Mesendoderm (in vitro differentiated cells): Measurements from ENCODE around the gene GNA15.

ENCODE experiments used
- DNase-seq: peaks from one replicate; pipeline ENCODE4 v3.0.0; 2013
- H2AK5ac ChIP-seq: 2 replicates; pipeline ENCODE4 v1.6.1; 2013; ENCODE audit warnings: low read length, inconsistent platforms
- H2BK120ac ChIP-seq: 2 replicates; pipeline ENCODE4 v1.6.1; 2013; ENCODE audit warnings: low read depth, mild to moderate bottlenecking, low read length, moderate library complexity, mixed read lengths
- H2BK15ac ChIP-seq: replicated peaks from 2 replicates; pipeline ENCODE4 v1.6.1; 2013; ENCODE audit warnings: low read depth, mild to moderate bottlenecking, moderate library complexity
- H2BK5ac ChIP-seq: 2 replicates; pipeline ENCODE4 v1.6.1; 2013; ENCODE audit warnings: low read length, inconsistent platforms
- H3K18ac ChIP-seq: 2 replicates; pipeline ENCODE4 v1.6.1; 2013; ENCODE audit warnings: mild to moderate bottlenecking, low read length, mixed read lengths
- H3K23ac ChIP-seq: one replicate; pipeline ENCODE4 v1.6.1; 2013; ENCODE audit warnings: low read length
- H3K27ac ChIP-seq: 2 replicates; pipeline ENCODE4 v1.5.1; 2013; ENCODE audit warnings: low read depth, mild to moderate bottlenecking, inconsistent platforms, low read length, moderate library complexity
- H3K27me3 ChIP-seq: 2 replicates; pipeline ENCODE4 v1.6.1; 2013; ENCODE audit warnings: low read length, control low read depth, mild to moderate bottlenecking, inconsistent platforms; ENCODE audit not compliant: insufficient read depth, poor library complexity
- H3K36me3 ChIP-seq: 2 replicates; pipeline ENCODE4 v1.6.1; 2013; ENCODE audit warnings: low read length, inconsistent platforms; ENCODE audit not compliant: control insufficient read depth, insufficient read depth
- H3K4ac ChIP-seq: one replicate; pipeline ENCODE4 v1.6.1; 2013; ENCODE audit warnings: low read depth, mild to moderate bottlenecking, low read length, moderate library complexity
- H3K4me1 ChIP-seq: 2 replicates; pipeline ENCODE4 v1.6.1; 2013; ENCODE audit warnings: low read depth, low read length, inconsistent platforms; ENCODE audit not compliant: control insufficient read depth
- H3K4me2 ChIP-seq: 2 replicates; pipeline ENCODE4 v1.6.1; 2013; ENCODE audit warnings: low read length
- H3K4me3 ChIP-seq: 2 replicates; pipeline ENCODE4 v1.5.1; 2013; ENCODE audit warnings: mild to moderate bottlenecking, low read length
- H3K56ac ChIP-seq: one replicate; pipeline ENCODE4 v1.6.1; 2013; ENCODE audit warnings: low read length
- H3K79me1 ChIP-seq: 2 replicates; pipeline ENCODE4 v1.6.1; 2013; ENCODE audit warnings: low read length, inconsistent platforms
- H3K79me2 ChIP-seq: 2 replicates; pipeline ENCODE4 v1.6.1; 2013; ENCODE audit warnings: mild to moderate bottlenecking, low read length; ENCODE audit not compliant: control insufficient read depth, insufficient read depth
- H3K9ac ChIP-seq: 2 replicates; pipeline ENCODE4 v1.6.1; 2013; ENCODE audit warnings: low read length, inconsistent platforms
- H4K5ac ChIP-seq: one replicate; pipeline ENCODE4 v1.6.1; 2013; ENCODE audit warnings: low read length
- H4K8ac ChIP-seq: one replicate; pipeline ENCODE4 v1.6.1; 2013; ENCODE audit warnings: low read depth, mild to moderate bottlenecking, control low read depth, low read length, moderate library complexity
- WGBS: extraction: QIAGEN DNeasy Blood & Tissue Kit; methylation state at CpG from one replicate; pipeline ENCODE4 v1.1.7; 2013; ENCODE audit warnings: low lambda C conversion rate, missing lambda C conversion rate; ENCODE audit not compliant: insufficient coverage; ENCODE audit errors: extremely low coverage; 5-methylcytosine and 5-hydroxymethylcytosine counted together

The GNA15 gene

DNA sequence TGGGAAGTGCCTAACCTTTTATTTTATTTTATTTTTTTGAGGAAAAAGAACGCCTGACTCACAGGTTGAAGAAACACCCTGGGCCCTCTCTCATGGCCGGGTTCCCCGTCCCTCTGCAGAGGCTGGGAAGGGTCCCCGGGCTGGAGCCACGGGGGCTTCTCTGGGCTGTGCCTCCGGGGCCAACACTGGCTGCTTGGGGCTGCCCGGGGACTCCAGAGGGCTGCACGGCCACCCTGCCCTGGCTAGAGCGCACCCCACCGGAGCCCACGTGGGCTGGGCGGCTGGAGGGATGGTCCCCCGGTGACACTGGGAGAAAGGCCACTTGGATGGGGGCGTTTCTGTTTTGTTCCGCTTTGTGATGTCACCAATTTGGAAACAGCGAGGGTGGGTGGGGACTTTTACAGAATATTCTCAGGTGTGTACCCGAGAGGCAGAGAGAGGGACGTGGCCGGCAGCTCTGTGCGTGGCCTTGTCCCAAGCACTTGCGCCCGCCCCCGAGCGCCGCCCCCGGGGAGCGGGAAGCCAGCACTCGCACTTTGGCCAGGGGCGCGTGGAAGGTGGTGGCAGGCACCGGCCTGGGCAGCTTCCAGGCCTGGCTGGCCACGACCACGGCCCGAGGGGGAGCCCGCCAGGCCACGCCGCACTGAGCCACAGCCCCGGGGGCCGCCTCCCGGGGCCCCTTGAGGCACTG, 13.9 kb upstream of the GNA15 start:
- no peaks in the 10 kb centered on the region for H3K4me1 ChIP-seq
- no peak overlapping the region for H3K4ac ChIP-seq
- H3K18ac ChIP-seq, result no peak overlapping the region
- no peaks in the 10 kb centered on the region for H3K36me3 ChIP-seq
- H3K4me3 ChIP-seq, result no peak overlapping the region
- DNase-seq, result no peak
- no peak overlapping the region for H2AK5ac ChIP-seq
- no peaks in the 10 kb centered on the region for H3K27me3 ChIP-seq
- no peak overlapping the region for H3K23ac ChIP-seq
- no peak overlapping the region for H4K5ac ChIP-seq
- no peak overlapping the region for H2BK120ac ChIP-seq
- no peak overlapping the region for H3K9ac ChIP-seq
- H2BK5ac ChIP-seq, result no peak overlapping the region
- no peak overlapping the region for H2BK15ac ChIP-seq
- no peak overlapping the region for H3K4me2 ChIP-seq
- no peaks in the 10 kb centered on the region for H3K79me1 ChIP-seq
- WGBS, result no CpG with 5 or more reads among the region's 40 CpGs
- H3K56ac ChIP-seq, result no peak overlapping the region
- H3K27ac ChIP-seq, result no peak overlapping the region
- H3K79me2 ChIP-seq, result no peaks in the 10 kb centered on the region
- H4K8ac ChIP-seq, result no peak overlapping the region

DNA sequence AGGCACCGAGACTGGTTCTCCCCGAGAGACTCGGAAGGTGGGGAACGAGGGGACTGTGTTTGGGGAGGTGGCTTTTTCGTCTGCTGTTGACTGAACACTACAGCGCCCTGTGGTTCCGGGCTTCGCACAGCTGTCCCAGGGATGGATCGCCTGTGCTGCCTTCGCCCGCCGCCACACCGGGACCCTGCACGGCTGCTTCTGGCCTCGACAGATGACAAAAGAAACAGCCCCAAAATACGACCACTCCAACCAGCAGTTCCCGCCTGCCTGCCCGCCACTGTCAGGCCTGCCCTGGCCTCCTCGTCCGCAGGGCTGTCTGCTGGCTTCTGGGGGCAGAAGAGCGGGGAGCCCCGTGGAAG, 13.3 kb upstream of the GNA15 start:
- H3K4me3 ChIP-seq, result no peak overlapping the region
- H2BK120ac ChIP-seq, result no peak overlapping the region
- H3K4ac ChIP-seq, result no peak overlapping the region
- H3K18ac ChIP-seq, result no peak overlapping the region
- no peak overlapping the region for H3K4me2 ChIP-seq
- no peak overlapping the region for H2BK15ac ChIP-seq
- H3K27ac ChIP-seq, result no peak overlapping the region
- no peak overlapping the region for H2BK5ac ChIP-seq
- no peak overlapping the region for H3K56ac ChIP-seq
- no peaks in the 10 kb centered on the region for H3K79me1 ChIP-seq
- H3K27me3 ChIP-seq, result no peaks in the 10 kb centered on the region
- no peaks in the 10 kb centered on the region for H3K4me1 ChIP-seq
- no peak overlapping the region for H3K9ac ChIP-seq
- no peak overlapping the region for H3K23ac ChIP-seq
- H4K8ac ChIP-seq, result no peak overlapping the region
- H4K5ac ChIP-seq, result no peak overlapping the region
- H3K79me2 ChIP-seq, result no peaks in the 10 kb centered on the region
- no peaks in the 10 kb centered on the region for H3K36me3 ChIP-seq
- DNase-seq, result no peak
- no peak overlapping the region for H2AK5ac ChIP-seq
- no CpG with 5 or more reads among the region's 22 CpGs for WGBS

DNA sequence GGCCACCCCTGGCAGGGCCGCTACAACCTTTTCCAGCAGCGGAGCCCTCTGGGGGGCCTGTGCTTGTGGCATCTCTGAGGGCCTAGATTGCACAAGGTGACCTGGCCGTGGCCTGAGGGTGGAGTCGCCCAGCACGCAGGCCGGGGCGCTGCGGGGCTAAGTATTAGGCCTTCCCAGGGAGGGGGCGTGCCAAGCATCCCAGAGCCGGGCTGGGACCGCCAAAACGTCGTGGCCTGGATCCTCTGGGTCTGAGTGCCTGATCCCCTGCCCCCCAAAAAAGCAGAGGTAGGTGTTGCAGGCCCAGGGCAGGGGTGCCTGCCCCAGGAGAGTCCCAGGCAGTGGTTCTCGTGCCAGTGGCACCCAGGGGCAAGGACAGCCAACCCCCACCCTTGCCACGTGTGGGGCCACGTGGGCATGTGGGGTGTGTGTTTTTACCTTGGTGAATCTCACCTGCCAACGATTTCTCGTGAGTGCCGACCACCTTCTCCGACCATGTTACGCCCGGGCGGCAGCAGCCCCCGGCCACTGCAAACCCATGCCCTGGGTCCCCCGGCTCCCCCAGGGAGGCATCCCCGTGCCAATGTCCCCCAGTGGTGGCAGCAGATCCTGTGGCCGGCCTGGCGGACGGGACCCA, 12.6 kb upstream of the GNA15 start:
- H3K27ac ChIP-seq, result no peak overlapping the region
- no peak overlapping the region for H3K4me3 ChIP-seq
- no peaks in the 10 kb centered on the region for H3K36me3 ChIP-seq
- WGBS, result no CpG with 5 or more reads among the region's 29 CpGs
- no peak overlapping the region for H2AK5ac ChIP-seq
- no peaks in the 10 kb centered on the region for H3K79me2 ChIP-seq
- H2BK15ac ChIP-seq, result no peak overlapping the region
- H3K4ac ChIP-seq, result no peak overlapping the region
- H3K56ac ChIP-seq, result no peak overlapping the region
- H2BK120ac ChIP-seq, result no peak overlapping the region
- no peaks in the 10 kb centered on the region for H3K27me3 ChIP-seq
- H3K4me1 ChIP-seq, result no peaks in the 10 kb centered on the region
- H4K5ac ChIP-seq, result no peak overlapping the region
- H3K23ac ChIP-seq, result no peak overlapping the region
- H3K18ac ChIP-seq, result no peak overlapping the region
- H3K4me2 ChIP-seq, result no peak overlapping the region
- H3K9ac ChIP-seq, result no peak overlapping the region
- no peak overlapping the region for H4K8ac ChIP-seq
- H3K79me1 ChIP-seq, result no peaks in the 10 kb centered on the region
- no peak overlapping the region for H2BK5ac ChIP-seq
- DNase-seq, result no peak

DNA sequence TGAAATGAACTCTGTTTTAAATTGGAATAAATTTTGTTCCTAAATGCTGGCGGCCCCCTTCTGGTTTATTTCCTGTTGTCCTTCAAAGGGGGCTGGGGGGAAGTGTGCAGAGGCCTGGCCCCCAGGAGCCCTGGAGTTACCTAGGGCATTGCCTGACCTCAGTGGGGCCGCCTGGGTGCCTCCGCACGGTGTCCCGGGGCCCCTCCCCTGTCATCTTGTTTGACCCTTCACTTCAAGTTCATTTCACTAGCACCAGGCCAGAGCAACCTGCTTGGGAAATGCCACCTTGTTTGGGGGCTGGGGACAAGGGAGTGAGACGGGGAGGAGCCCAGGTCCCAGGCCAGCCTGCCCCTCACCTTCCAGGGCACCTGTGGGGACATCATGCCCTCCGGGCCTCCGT, 11.9 kb upstream of the GNA15 start:
- WGBS, result no CpG with 5 or more reads among the region's 8 CpGs
- Histone ChIP-seq H3K4me3 (no peak overlapping the region), H3K56ac (no peak overlapping the region), H2BK5ac (no peak overlapping the region), H2BK120ac (no peak overlapping the region), H3K27me3 (no peaks in the 10 kb centered on the region), H3K18ac (no peak overlapping the region), H2AK5ac (no peak overlapping the region), H3K4ac (no peak overlapping the region), H3K79me2 (no peaks in the 10 kb centered on the region), H4K8ac (no peak overlapping the region), H4K5ac (no peak overlapping the region), H3K23ac (no peak overlapping the region), H3K4me1 (no peaks in the 10 kb centered on the region), H3K79me1 (no peaks in the 10 kb centered on the region), H3K4me2 (no peak overlapping the region), H2BK15ac (no peak overlapping the region), H3K36me3 (no peaks in the 10 kb centered on the region), H3K27ac (no peak overlapping the region), H3K9ac (no peak overlapping the region)
- no peak for DNase-seq

DNA sequence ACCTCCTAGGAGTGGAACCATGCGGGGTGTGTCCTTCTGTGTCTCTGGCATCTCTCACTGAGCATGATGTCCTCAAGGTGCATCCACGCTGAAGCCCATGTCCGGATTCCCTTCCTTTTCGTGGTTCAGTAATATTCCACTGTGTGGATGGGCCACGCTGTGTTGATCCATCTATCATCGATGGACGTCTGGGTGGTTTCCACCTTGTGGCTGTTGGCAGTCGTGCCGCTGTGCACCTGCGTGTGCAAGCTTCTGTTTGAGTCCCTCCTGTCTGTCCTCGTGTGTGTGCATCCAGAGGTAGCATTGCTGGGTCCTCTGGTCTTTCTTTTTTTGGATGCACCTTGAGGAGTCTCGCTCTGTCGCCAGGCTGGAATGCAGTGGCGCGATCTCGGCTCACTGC, 11.2 kb upstream of the GNA15 start:
- H2AK5ac ChIP-seq, result no peak overlapping the region
- no peak overlapping the region for H3K23ac ChIP-seq
- no peak for DNase-seq
- no peak overlapping the region for H3K27ac ChIP-seq
- H3K18ac ChIP-seq, result no peak overlapping the region
- no peak overlapping the region for H4K8ac ChIP-seq
- H3K4me1 ChIP-seq, result no peaks in the 10 kb centered on the region
- no CpG with 5 or more reads among the region's 16 CpGs for WGBS
- H3K27me3 ChIP-seq, result no peaks in the 10 kb centered on the region
- H3K36me3 ChIP-seq, result no peaks in the 10 kb centered on the region
- no peaks in the 10 kb centered on the region for H3K79me2 ChIP-seq
- no peak overlapping the region for H3K56ac ChIP-seq
- no peak overlapping the region for H2BK15ac ChIP-seq
- no peak overlapping the region for H3K4me2 ChIP-seq
- no peak overlapping the region for H2BK120ac ChIP-seq
- no peak overlapping the region for H4K5ac ChIP-seq
- no peak overlapping the region for H3K4ac ChIP-seq
- no peak overlapping the region for H3K9ac ChIP-seq
- H3K4me3 ChIP-seq, result no peak overlapping the region
- no peaks in the 10 kb centered on the region for H3K79me1 ChIP-seq
- no peak overlapping the region for H2BK5ac ChIP-seq
